WTC11 (cell line): ENCODE measurements around the gene EDA.

ENCODE experiments used
- NR2C2 ChIP-seq: sonication (generic); formaldehyde crosslinking; IDR thresholded peaks from 2 replicates; pipeline ENCODE4 v1.8.0; 2022; ENCODE audit warnings: mild to moderate bottlenecking, missing genetic modification reagents
- ZBTB21 ChIP-seq: sonication (generic); formaldehyde crosslinking; IDR thresholded peaks from 2 replicates; pipeline ENCODE4 v1.8.1; 2023; ENCODE audit warnings: mild to moderate bottlenecking, missing genetic modification reagents, borderline replicate concordance

DNA sequence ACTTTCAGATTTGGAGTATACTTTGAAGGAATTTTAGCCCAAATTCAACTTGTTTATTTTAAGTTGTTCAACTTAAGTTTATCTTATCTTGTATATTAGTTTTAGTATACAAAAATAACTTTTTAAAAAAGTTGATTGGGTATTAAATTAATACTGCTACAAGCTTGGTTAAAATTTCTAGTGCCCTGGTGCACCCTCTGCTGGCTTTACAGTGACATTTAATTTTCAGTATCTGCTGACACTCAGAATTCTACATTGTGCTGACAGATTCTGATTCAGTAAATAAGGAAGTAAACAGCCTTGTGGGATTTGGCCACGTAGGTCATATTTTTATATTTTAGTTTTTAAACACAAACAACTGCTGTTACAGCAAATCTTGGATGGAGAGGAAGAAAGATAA, 2.9 kb downstream of the EDA start:
- no peak for TF ChIP-seq NR2C2 (CRISPR knock-in tag)
- no peak for TF ChIP-seq ZBTB21 (CRISPR knock-in tag)
